Left colon (tissue), 2 donors: ENCODE measurements around the gene CCL25. TPM values are rescaled to one million over a fixed set of nuclear protein-coding genes. Genes with fewer than 3 reads are reported as not detected.

ENCODE experiments used
- ATAC-seq: fragments of 200-7000 bp; cut with Tn5 transposase; one replicate; pipeline ENCODE4 v1.9.1; 2020; ENCODE audit warnings: mild to moderate bottlenecking, moderate library complexity
- DNase-seq, 2 donors: peaks; one replicate each; pipeline ENCODE4 v3.0.0-alpha.2; 2020
- intact Hi-C, 2 donors: fragments of 100-400 bp; cut with DNase I in 1 of 2; cut with micrococcal nuclease in 1 of 2; formaldehyde crosslinking; loops; one replicate each; pipeline versions ENCODE4 v1.11.2 to v1.14.0; 2022; cut with DNase I, micrococcal nuclease
- total RNA-seq, 2 donors: library from RNA; stranded (reverse); fragmentation: NEBNext Ultra II Directional; extraction: Animal tissue kit (Norgen Biotek cat#: 25700); gene quantifications; one replicate each; pipeline ENCODE4 v1.2.1, GENCODE V29; 2021
- donor health status: DM: no; HTN: no; CAD: no.
- donor health status: DM: yes; HTN: yes; CAD: no.

Gene CCL25
- total RNA-seq, 2 donors from 2014 or later = not detected

DNA sequence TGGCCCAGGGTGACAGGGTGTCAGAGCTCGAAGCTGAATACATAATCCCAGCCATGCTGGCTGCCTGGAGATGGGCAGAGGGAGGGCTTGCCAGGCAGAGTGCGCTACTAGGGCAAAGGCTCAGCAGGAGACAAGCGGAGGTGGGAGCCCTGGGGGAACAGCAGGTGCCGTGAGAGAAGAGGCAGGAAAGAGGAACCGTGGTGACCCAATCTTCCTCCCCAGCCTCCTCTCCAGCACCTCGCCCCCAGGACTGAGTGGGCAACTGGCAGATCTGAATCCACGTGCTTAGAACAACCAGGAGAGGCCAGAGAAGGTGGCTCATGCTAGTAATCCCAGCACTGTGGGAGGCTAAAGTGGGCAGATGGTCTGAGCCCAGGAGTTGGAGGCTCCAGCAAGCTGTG lies 11.0 kb upstream of the CCL25 start:
- ATAC-seq (no peak), DNase-seq (no peak)
- intact Hi-C loops = no loop called here

DNA sequence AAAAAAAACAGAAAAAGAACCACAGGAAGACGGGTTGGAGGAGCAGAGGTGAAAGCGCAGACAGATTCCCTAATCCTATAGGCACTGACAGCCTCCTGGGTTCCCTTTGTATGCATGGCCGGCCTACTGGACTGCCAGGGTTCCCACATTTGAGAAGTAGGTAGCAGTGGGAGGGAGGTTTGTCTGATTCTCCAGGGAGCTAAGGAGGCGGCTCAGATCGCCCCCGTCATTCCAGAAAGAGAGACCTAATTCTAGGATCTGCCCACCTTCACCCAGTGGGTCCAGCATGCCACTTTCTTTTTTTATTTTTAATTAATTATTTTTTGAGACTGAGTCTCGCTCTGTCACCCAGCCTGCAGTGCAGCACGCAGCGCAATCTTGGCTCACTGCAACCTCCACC lies 9.7 kb upstream of the CCL25 start:
- ATAC-seq (no peak), DNase-seq (no peak)
- intact Hi-C loops = no loop called here

DNA sequence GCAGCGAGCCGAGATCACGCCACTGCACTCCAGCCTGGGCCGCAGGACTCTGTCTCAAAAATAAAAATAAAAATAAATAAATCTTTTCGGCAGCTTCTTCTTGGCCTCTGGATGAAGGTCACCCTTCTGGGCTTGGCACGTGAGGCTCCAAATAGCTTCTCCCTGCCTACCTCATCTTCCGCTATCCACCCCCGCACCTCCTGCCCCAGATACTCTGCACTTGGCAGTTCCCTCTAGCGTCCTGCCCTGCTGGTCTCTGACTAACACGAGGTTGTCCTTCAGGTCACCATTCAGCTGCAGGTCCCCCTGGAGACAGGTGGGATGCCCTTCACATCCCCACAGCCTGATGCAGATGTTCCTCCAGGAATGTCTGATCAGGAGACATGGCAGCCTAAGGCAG lies 8.5 kb upstream of the CCL25 start:
- DNase-seq = no peak
- no peak for ATAC-seq
- intact Hi-C loops = no loop called here

DNA sequence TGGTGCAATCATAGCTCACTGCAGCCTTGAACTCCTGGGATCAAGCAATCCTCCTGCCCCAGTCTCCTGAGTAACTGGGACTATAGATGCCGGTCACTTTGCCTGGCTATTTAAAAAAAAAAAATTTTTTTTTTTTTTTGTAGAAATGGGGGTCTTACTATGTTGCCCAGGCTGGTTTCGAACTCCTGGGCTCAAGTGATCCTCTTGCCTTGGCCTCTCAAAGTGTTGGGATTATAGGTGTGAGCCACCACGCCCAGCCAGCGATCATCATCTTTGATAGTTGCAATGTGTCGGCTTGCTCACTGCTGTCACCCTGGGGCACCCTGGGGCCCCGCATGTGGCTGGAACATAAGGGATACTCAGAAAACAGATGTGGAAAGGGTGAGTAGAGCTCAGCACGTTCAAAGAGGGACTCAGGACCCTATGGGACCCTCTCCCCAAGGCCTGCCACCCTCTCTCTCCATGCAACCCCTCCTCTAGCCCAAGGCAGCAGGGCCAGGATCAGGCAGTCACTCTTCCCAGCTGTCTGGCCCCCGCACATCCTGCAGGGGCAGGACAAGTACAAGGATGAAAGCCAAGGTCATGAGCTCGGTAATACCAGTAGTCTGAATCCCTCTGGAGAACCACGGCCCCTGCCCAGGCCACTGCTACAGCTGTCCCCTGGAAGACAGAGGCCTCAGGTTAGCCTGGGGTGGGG lies 6.5 kb upstream of the CCL25 start:
- intact Hi-C loops = no loop called here
- no peak for ATAC-seq
- no peak for DNase-seq

DNA sequence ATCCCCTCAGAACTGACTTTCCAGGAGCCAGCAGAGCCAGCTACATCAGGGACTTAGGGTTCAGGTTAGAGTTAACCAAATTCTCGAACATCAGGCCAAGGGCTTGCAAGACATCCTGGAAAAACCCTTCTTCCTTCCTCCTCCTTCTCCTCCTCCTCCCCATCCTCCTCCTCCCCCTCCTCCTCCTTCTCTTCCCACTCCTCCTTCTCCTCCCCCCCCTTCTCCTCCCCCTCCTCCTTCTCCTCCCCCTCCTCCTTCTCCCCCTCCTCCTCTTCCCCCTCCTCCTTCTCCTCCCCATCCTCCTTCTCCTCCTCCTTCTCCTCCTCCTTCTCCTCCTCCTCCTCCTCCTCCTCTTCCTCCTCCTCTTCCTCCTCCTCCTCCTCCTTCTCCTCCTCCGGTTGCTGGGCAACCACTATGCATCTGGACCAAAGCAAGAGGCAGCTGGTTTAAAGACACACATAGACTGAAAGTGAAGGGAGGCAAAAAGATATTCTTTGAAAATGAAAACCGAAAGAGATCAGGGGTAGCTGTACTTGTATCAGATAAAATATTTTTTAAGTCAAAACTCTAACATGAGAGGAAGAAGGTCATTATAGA lies 5.9 kb upstream of the CCL25 start:
- intact Hi-C loops = no loop called here
- ATAC-seq = no peak
- no peak for DNase-seq

DNA sequence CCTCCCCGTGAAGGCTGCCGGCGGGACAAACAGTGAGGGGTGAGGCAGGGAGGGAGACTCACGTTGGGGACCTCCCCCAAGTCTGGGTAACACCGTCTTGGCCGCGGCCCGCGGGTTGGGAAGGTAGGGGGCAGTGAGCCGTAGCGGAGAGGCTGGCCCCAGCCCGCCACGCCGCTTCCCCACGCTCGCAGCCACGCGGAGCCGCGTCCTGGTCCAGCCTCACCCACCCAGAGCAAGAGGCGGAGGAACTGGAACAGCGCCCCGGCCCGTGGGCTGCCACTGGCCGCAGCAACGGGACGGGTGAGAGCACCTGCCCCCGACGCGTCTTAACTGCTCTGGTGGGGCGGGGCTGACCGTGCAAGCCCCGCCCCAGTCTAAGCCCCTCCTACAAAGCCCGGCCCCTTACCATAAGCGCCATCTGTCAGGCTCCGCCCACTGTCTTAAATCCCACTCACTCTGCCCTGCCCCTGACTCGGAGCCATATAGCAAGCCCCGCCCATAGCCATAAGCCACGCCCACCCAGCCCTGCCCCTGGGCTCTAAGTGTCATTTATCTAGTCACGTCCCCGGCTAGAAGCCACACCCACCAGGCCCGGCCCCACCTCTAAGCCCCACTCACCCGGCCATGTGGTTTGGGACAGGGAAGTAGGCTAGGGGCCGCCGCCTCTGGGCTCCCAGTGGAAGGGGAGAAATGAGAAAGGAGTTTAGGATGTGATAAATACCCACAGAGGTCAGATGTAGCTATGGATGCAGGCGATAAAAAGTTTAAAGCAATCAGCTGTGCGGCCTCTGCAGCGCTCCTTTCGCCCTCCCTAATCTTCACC lies 2.1 kb upstream of the CCL25 start:
- ATAC-seq = peak; percentile 94
- intact Hi-C loops = no loop called here
- DNase-seq = peak; percentile 85 to 92

DNA sequence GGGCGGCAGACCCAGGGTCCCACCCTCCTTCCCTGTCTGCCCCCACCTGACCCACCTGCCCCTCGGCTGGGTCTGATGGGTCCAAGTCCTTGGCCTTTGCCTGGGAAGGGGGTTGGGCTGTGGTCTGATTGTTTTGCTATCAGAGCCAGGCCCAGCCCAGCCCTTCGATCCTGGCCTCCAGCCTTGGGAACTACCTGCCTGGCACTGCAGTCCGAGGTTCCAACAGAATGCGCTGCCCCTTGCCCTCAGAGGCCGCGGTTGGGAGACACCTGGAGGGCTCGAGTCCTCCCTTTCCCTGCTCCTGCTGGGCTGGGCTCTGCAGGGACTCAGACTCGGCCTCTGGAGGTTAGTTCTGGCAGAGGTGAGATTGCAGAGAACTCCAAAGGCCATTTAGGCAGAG lies 1.6 kb downstream of the CCL25 start:
- intact Hi-C loops = no loop called here
- no peak for DNase-seq
- ATAC-seq = no peak

DNA sequence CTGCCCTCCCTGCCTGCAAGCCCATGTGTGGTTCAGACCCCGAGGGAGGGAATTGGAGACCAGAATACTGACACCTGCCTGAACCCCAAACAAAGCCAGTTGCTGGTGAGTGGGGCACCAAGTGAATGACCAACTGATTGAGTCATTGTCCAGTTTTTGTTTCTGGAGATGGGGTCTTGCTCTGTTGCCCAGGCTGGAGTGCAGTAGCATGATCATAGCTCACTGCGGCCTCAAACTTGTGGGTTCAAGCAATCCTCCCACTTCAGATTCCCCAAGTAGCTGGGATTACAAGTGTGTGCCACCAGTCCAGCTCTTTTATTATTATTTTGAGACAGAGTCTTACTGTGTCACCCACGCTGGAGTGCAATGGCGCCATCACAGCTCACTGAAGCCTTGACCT lies 4.0 kb downstream of the CCL25 start:
- intact Hi-C loops = no loop called here
- ATAC-seq = no peak
- no peak for DNase-seq

DNA sequence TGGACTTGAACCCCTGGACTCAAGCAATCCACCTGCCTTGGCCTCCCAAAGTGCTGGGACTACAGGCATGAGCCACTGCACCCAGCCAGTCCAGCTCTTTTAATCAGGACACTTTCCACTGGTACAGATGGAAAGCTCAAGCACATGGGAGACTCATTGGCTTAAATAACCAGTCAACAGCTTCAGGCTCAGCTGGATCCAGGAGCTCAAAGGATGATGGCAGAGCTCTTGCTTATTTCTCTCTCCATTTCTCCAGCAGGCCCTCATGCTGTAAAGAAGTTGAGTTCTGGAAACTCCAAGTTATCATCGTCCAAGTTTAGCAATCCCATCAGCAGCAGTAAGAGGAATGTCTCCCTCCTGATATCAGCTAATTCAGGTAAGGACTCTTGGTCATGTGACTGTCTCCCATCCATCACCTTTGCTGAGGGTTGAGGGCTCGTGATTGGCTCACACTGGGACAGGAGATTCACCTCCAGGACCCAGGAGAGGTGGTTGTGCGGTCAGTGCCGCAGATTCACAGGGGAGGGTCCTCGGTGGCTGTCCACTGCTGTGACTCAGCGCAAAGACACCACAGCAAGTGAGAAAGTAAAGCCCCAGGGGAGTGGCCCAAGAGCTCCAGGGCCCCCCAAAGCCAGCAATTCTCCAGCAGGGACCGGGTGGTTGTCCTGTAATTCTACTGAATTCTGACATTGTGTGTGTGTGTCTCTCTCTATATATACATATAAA lies 5.1 kb downstream of the CCL25 start:
- ATAC-seq (no peak), DNase-seq (no peak)
- intact Hi-C loops = no loop called here

DNA sequence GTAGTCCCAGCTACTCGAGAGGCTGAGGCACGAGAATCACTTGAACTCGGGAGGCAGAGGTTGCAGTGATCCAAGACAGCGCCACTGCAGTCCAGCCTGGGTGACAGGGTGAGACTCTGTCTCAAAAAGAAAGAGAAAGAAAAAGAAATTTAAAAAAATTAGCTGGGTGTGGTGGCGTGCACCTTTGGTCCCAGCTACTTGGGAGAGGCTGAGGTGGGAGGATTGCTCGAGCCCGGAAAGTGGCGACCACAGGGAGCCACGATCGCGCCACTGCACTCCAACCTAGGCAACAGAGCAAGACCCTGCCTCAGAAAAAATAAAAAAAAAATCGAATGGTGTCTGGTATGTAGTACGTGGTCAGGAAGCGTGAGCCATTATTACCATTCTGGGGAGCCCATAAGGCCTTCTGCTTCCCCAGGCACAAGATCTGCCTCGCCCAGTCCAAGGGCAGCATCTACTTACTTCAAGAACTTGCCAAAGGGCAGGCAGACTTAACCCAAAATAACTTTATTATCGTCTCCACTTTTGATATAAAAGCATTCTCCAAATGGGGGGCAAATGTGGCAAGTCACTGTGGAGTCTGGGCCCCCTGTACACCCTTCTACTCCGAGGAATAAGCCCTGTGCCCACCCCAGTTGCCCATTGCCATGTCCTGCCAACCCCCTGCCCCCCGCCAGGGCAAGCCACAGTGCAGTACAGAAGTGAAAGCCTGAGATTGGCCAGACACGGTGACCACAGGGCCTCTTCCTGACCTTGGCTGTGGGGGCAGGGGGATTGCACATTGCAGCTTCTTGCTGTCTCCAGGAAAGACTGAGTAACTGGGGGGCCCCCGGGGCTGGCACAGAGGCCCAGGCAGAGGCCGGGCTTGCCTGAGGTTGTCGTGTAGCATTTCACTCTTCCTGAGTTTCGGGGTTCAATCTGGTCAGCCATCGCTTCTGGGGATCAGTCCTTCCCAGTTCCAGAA lies 12.6 kb downstream of the CCL25 start:
- ATAC-seq (no peak), DNase-seq (no peak)
- intact Hi-C loops = no loop called here

DNA sequence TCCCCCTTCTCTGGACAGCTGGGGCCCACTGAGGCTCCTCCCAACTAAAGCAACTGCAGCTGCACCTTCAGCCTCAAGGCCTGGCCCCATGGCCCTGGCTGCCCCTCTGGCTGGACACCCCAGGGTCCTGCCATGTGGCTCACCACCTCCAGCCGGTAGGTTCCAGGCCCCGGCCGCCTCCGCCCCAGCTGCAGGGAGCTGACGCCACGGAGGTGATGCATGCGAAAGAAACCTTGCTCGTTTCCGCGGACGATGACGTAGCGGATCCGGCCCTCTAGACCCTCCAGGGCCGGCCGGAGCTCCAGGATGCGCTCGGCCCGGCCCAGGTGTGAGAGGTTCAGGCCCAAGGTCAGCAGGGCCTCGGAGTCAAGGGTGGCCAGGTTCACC lies 13.3 kb downstream of the CCL25 start:
- DNase-seq (no peak), ATAC-seq (no peak)
- intact Hi-C loops = no loop called here

DNA sequence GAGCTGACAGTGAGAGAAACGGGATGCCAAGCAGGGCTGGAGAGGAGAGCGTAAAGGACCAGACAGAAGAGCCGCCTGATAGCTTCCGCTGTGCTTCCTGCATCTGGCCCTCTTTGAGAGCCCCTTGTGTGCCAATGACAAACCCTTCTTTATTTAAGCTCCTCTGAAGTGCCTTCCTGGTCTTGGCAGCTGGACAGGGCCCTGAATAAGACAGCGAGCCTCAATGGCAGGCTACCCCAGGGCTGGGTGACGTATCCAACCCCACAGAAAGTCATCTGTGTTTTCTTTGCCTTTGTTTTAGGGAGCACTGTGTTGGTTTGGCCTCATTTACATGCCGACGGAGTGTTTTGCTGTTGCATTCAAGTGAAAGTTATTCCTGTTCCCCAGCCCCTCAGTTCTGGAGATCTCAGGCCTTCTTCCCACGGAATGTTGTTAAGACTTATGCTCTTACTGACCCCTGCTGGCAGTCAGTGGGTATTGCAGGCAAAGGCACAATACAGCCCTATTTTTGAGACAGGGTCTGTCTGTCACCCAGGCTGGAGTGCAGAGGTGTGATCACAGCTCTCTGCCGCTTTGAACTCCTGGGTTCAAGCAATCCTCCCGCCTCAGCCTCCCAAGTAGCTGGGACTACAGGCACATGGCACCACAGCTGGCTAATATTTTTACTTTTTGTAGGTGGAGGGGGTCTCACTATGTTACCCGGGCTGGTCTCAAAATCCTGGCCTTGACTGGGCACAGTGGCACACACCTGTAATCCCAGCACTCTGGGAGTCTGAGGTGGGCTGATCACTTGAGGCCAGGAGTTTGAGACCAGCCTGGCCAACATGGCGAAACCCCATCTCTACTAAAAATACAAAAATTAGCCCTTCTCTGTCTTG lies 16.8 kb downstream of the CCL25 start:
- no peak for ATAC-seq
- DNase-seq = no peak
- intact Hi-C loops = no loop called here

DNA sequence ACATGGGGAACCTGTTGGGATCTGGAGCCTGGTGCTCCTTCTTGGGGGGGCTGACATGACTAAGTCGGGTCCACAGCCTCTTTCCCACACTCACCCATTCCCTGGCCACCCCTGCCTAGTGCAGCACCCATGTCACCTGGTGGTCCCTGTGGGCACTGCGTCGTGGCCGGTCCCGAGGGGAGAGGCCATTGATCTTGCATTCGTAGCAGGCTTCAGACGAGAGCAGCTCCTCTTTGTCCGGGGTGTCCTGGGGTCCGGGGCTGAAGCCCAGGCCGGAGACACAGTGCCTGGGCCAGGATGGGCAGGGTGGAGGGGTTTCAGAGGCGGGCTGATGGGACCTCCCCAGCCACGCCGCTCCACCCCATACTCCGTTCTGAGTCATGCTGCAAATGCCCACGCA lies 19.4 kb downstream of the CCL25 start:
- ATAC-seq = no peak
- no peak for DNase-seq
- intact Hi-C loops = no loop called here

DNA sequence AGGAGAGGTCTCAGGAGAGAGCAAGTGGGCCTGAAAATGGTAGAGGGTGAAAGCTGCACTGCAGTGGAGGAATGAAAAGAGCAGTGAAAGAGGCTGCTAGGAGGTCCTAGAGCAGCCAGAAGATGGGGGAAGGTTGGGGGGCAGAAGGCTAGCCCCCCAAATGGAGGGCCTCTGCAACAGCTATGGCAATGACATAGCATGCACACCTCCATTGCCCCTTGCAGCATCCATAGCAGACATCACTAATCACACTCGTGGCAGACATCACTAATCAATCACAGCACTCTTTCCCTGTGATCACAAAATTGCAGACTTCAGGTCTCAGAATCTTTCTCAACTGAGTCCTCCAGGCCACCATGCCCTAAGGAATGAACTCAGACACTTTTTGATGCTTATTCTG lies 21.9 kb downstream of the CCL25 start:
- no peak for DNase-seq

DNA sequence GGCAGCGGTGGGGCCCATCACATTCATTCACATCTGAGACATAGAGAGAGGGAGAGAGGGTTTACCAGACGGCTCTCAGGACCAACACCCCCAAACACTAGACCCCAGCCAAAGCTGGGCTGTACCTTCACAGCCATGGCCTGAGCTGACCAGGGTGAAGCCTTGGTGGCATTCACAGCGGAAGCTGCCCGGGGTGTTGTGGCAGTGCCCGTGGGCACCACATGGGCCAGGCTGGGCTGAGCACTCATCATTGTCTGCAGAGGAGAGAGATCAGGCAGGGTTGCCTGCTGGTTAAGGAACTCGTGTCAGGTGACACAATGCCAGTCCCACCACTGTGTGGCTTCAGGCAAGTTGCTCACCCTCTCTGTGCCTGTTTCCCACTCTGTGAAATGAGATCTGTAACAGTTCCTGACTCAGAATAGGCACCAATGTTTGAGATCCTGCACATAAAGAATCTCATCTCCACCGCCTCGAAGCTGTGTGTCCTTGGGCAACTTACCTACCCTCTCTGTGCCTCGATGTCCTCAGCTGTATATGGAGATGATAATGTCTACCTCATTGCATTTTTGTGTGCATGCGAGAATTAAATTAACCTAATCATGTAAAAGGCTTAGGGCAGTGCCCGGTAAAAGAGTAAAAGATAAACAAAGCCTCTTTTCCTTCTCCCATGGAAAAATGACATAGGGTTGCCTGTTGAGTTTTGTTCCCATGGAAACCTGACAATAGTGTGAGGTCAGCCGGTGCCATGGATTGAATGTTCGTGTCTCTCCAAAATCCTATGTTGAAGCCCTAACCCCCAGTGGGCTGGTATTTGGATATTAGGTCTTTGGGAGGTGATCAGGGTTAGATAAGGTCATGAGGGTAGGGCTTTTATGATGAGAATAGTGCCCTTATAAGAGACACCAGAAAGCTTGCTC lies 22.9 kb downstream of the CCL25 start:
- intact Hi-C loops = no loop called here
- DNase-seq = no peak
- no peak for ATAC-seq

More for the DNA sequence above, 21.9 kb downstream of the CCL25 start:
- no peak for ATAC-seq
- intact Hi-C loops = no loop called here

DNA sequence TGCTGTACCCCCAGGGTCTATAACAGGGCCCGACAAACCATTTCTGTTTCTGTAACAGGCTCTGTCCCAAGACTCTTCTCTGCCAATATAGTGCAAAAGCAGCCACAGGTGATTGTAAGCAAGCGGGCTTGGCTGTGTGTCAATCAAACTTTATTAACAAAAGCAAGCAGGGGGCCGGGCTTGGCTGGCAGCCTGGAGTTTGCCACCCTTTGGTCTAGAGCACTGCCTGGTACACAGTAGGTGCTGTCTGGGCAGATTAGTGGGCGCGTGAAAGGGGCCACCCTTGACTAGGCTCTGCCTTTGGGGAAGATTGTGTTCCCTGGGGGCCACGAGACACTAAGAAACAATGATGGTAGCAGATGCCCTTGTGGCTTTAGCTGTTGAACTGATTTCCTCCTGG lies 27.4 kb downstream of the CCL25 start:
- DNase-seq (no peak), ATAC-seq (no peak)
- intact Hi-C loops = no loop called here

DNA sequence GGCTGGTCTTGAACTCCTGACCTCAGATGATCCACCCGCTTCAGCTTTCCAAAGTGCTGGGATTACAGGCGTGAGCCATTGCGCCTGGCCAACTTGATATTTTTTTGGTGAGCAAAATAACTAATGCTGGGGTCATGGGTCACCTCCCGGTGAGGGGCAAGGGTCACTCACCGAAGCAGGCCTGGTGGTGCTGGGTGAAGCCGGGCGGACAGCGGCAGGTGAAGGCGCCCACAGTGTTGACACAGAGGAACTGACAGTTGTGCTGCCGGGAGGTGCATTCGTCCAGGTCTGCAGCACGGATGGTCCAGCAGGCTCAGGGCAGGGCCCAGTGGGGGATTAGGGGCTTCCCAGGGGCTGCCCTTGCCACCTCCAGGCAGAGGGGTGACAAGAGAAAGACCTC lies 28.3 kb downstream of the CCL25 start:
- no peak for ATAC-seq
- DNase-seq = no peak
- intact Hi-C loops = no loop called here
